Kidney epithelial cell (primary cell): ENCODE results near the gene MKRN3. TPM values are rescaled to one million over a fixed set of nuclear protein-coding genes. Genes with fewer than 3 reads are reported as not detected.

Experiments used
- DNase-seq: peaks from one replicate; pipeline ENCODE4 v3.0.0-alpha.2; 2010; ENCODE audit warnings: low read depth
- H3K27me3 ChIP-seq: 2 replicates; pipeline ENCODE4 v1.6.0; 2011; ENCODE audit warnings: low read length; ENCODE audit not compliant: control insufficient read depth, insufficient read depth
- H3K36me3 ChIP-seq: 2 replicates; pipeline ENCODE4 v1.5.1; 2011; ENCODE audit warnings: low read length; ENCODE audit not compliant: control insufficient read depth, insufficient read depth
- H3K4me3 ChIP-seq: 2 replicates; pipeline ENCODE4 v1.5.1; 2011; ENCODE audit warnings: low read depth, mild to moderate bottlenecking, control low read depth, low read length
- CTCF ChIP-seq: IDR thresholded peaks from 2 replicates; pipeline ENCODE4 v1.5.1; 2011; ENCODE audit warnings: mild to moderate bottlenecking, moderate library complexity, low read length, control low read depth, inconsistent platforms; ENCODE audit not compliant: insufficient read depth, poor library complexity, severe bottlenecking
- total RNA-seq: library from RNA; depleted of rRNA; stranded (reverse); fragments of >200 nt; gene quantifications from 2 replicates; pipeline ENCODE4 v1.2.3, GENCODE V29; 2015

The MKRN3 gene
- total RNA-seq, 1 donor from 2014 or later: 3.1 TPM

GRCh38 chr15:23536659-23537058 is 28.8 kb upstream of the MKRN3 start:
- Histone ChIP-seq H3K36me3 (no peaks in the 10 kb centered on the region), H3K27me3 (no peaks in the 10 kb centered on the region), H3K4me3 (no peak overlapping the region)
- no peak for DNase-seq
- TF ChIP-seq CTCF: no peak

GRCh38 chr15:23538648-23539047 is 26.8 kb upstream of the MKRN3 start:
- no peaks in the 10 kb centered on the region for H3K36me3 ChIP-seq
- no peaks in the 10 kb centered on the region for H3K27me3 ChIP-seq
- H3K4me3 ChIP-seq: no peak overlapping the region
- TF ChIP-seq CTCF: no peak
- no peak for DNase-seq

GRCh38 chr15:23539892-23540291 is 25.6 kb upstream of the MKRN3 start:
- Histone ChIP-seq H3K27me3 (no peaks in the 10 kb centered on the region), H3K36me3 (no peaks in the 10 kb centered on the region), H3K4me3 (no peak overlapping the region)
- TF ChIP-seq CTCF: no peak
- DNase-seq: no peak

- no peak for DNase-seq
- no peak for TF ChIP-seq CTCF
- Histone ChIP-seq H3K4me3 (no peak overlapping the region), H3K27me3 (no peaks in the 10 kb centered on the region), H3K36me3 (no peaks in the 10 kb centered on the region)
Measured at GRCh38 chr15:23546158-23546557, 19.3 kb upstream of the MKRN3 start.

GRCh38 chr15:23548071-23548470 is 17.4 kb upstream of the MKRN3 start:
- no peaks in the 10 kb centered on the region for H3K27me3 ChIP-seq
- no peak for DNase-seq
- no peaks in the 10 kb centered on the region for H3K36me3 ChIP-seq
- no peak overlapping the region for H3K4me3 ChIP-seq
- no peak for TF ChIP-seq CTCF

- Histone ChIP-seq H3K27me3 (no peaks in the 10 kb centered on the region), H3K4me3 (no peak overlapping the region)
- no peak for TF ChIP-seq CTCF
Measured at GRCh38 chr15:23561914-23562313, 3.6 kb upstream of the MKRN3 start.

More at GRCh38 chr15:23561914-23562313, 3.6 kb upstream of the MKRN3 start:
- no peak for DNase-seq
- no peaks in the 10 kb centered on the region for H3K36me3 ChIP-seq
